Fibroblast of skin of right quadriceps (primary cell): Measurements from ENCODE around the gene RGS6.

Experiments used
- DNase-seq: peaks from one replicate; pipeline ENCODE4 v3.0.0-alpha.2; 2013

The RGS6 gene

GRCh38 chr14:71947947-71948500 is 15.8 kb downstream of the RGS6 start:
- DNase-seq = no peak

- DNase-seq = no peak
Measured at GRCh38 chr14:71952381-71953363, 20.4 kb downstream of the RGS6 start.

- no peak for DNase-seq
Measured at GRCh38 chr14:71956920-71957563, 24.8 kb downstream of the RGS6 start.

- DNase-seq = no peak
Measured at GRCh38 chr14:71959055-71959454, 26.8 kb downstream of the RGS6 start.

DNA sequence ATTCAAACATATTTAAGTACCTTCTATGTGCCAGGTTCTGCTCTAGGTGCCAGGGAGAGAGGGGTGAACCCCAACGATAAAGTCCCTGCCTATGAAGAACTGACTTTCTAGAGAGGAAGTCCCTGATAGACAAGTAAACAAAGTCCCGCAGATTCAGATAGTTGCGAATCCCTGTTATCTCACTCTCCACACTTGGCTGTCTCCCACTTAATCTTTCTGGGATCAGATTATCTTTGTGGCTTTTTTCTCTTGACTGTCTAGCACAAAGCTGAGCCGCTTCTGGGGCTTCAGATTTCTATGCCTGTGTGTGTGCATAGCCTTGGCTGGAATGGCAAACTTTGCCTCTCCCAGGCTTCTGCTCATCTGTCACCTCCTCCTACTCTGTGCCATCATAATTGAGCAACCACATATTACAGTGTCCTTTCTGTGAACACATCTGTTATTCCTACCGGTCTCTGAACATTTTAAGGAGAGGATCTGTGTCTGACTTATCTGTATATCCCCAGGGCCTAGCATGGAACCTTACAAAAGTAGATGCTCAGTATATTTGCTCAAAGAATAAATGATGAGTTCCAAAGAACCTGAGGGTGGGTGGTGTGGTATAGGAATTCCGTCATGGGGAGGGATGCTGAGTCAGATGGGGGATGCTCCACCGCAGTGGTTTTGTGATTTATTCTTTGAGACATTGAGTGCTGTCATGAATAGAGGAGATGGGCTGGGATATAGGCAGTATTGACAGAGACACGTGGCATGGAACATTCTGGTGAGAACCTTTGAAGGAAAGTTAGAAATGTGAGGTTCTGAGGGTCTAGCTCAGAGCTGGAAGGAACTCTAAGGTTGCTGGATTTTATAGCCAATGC is 28.5 kb downstream of the RGS6 start:
- DNase-seq = no peak

GRCh38 chr14:71961972-71962371 is 29.7 kb downstream of the RGS6 start:
- DNase-seq = no peak

DNA sequence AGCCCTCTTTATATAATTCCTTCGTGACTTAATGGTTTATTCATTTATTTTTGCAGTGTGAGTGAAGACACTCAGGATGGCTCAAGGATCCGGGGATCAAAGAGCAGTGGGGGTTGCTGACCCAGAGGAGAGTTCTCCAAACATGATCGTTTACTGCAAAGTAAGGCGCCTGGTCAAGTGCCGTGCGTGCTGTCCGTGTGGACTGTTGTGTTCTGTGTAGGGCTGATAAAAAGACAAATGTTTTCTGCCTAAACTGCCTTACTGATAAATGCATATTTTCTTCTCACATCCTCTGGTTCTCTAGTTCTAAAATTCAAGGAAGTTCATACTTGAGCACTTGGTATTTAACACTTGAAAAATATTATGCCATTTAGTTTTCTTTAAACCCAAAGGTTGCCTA is 32.5 kb downstream of the RGS6 start:
- DNase-seq = no peak

DNA sequence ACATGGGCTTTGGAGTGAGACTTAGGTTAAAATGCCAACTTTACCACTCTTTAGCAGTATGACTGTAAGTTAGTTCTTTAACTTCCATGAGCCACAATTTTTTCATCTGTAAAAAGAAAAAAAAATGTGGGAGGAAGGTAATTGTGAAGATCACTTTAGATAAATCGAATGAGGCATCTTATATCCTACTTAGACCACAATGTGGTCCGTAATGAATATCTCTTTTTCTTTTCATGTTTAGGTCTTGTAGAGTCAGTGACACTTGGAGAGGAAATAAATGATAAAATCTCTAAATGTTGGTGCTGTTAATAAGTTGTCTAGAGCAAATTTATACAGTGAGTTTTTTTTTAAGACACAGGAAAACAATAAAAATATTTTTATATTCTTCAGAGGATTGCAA is 34.3 kb downstream of the RGS6 start:
- no peak for DNase-seq

DNA sequence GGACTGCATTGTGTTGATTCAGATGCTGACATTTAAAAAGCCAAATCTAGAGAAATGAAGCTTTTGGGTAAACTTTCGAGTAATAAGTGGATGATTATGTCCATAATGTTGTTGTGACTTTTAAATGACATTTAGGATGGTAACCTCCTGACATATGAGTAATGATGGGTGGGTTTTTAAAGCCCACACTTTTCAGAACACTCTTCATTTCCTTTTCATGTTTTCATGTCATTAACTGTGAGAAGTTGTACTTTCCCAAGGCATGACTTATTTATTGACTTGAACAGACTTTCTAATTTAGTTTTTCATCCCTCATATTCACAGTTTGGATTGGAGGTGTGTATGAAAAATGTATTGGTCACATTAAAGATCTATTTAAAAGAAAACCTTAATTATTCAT is 35.5 kb downstream of the RGS6 start:
- DNase-seq = no peak

GRCh38 chr14:71970272-71970671 is 38.0 kb downstream of the RGS6 start:
- no peak for DNase-seq

GRCh38 chr14:71985538-71986189 is 53.4 kb downstream of the RGS6 start:
- no peak for DNase-seq

- no peak for DNase-seq
Measured at GRCh38 chr14:71988476-71988875, 56.2 kb downstream of the RGS6 start.

GRCh38 chr14:71988939-71989338 is 56.7 kb downstream of the RGS6 start:
- DNase-seq = no peak

- no peak for DNase-seq
Measured at GRCh38 chr14:71994416-71994815, 62.2 kb downstream of the RGS6 start.

DNA sequence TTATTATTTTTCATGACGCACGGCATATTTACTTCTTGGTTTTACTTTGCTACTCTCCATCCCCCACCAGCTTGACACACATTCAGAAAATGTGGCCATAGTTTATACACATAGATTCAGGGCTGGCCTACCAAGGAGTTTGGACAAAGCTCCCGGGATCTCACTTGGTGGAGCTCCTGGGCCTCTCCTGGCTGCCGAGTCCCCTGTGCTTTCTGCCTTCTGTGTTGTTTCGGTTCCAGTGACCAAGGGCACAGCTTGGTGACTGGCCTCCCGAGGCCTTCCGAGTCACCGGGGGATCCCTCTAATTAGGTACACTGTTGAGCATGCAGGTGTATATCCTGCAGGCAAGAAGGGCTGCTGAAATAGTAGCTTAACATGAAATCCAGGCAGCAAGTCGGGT is 63.5 kb downstream of the RGS6 start:
- DNase-seq = no peak

- DNase-seq = no peak
Measured at GRCh38 chr14:71996610-71997009, 64.4 kb downstream of the RGS6 start.

- no peak for DNase-seq
Measured at GRCh38 chr14:72000907-72001306, 68.7 kb downstream of the RGS6 start.

DNA sequence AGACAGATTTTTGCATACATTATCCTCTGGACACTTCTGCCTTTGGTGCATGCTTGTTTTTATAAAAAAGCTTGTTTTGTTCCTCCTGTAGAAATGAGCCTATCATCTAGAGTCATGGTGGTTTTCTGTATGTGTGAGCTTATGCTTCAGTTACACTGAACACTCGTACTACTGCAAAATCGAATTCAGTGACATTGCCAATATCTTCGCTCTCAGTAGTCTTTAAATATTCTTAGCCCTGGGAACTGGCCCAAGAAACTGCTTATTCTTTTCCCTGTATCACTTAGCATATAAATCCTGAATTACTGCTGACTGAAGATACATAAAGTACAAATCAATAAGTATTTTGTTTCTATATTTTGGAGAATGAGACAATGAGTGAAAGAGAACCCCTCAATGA is 70.5 kb downstream of the RGS6 start:
- DNase-seq = no peak

DNA sequence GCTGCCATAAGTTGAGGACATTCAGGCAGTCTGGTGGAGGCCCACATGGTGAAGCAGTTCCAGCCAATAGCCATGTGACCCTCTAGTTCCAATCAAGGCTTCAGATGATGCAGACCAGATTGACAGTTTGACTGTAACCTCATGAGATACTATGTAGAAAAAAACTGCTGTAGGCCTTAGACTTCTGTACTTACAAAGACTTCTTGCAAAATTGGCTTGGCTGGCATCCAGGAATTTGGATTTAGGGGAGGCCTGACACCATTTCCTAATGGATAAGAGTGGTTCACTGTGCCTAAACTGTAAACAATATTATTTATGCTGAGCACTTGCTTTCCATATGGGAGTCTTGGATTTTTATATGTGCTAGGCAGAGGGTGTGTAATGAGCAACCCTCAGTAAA is 76.4 kb downstream of the RGS6 start:
- no peak for DNase-seq

DNA sequence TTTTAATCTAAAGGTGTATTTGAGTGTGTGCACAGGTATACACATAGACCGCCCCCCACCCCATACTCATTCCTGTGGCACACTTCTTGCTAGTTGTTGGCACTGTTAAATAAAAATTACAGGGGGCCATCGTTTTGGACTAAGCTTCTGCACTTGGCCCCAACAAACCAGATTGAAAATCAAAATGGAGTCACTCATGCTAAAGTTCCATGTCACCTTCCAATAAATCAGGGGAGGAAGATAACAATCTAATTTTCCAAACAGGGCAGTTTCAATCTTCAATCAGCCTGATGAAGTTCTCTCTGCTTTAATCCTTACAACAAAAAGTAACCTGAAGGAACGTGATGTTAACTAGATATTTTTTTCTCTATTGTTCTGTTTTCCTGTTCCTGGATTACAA is 78.2 kb downstream of the RGS6 start:
- no peak for DNase-seq

- no peak for DNase-seq
Measured at GRCh38 chr14:72013721-72014345, 81.6 kb downstream of the RGS6 start.

- no peak for DNase-seq
Measured at GRCh38 chr14:72014486-72014885, 82.3 kb downstream of the RGS6 start.
